ENCODE measurements around the gene NUP153.
"Not testable (repeated sequence)": the region's sequence is repeated elsewhere in the genome, so short reads cannot be mapped to it uniquely, and the experiment has no call there.

Gene NUP153

GRCh38 chr6:17585766-17586490 is 120.8 kb downstream of the NUP153 start:
- Histone ChIP-seq H3K27ac (ENCODE audit: poor library complexity, severe bottlenecking) (no peak overlapping the region), H3K27me3 (ENCODE audit: insufficient read depth, poor library complexity, severe bottlenecking) (no peaks in the 10 kb centered on the region), H3K9me3 (ENCODE audit: severe bottlenecking) (no peaks in the 10 kb centered on the region), H3K4me1 (ENCODE audit: insufficient read depth, poor library complexity, severe bottlenecking) (peaks cover 4% of the 10 kb centered on the region), H3K36me3 (ENCODE audit: low read depth) (no peaks in the 10 kb centered on the region), H3K4me3 (ENCODE audit: severe bottlenecking) (no peak overlapping the region)
- no peak for DNase-seq (ENCODE audit: low spot score)
- peak; percentile 33 for TF ChIP-seq CTCF (IDR thresholded peaks at IDR 0.05; ENCODE audit: poor library complexity, severe bottlenecking)
- ATAC-seq (ENCODE audit: low read depth) = peak; percentile 40; the same call in 2 of the 3 replicates

- Histone ChIP-seq H3K4me3 (ENCODE audit: severe bottlenecking) (no peak overlapping the region), H3K27ac (ENCODE audit: poor library complexity, severe bottlenecking) (no peak overlapping the region), H3K4me1 (ENCODE audit: insufficient read depth, poor library complexity, severe bottlenecking) (peaks cover 2% of the 10 kb centered on the region), H3K36me3 (ENCODE audit: low read depth) (no peaks in the 10 kb centered on the region), H3K9me3 (ENCODE audit: severe bottlenecking) (no peaks in the 10 kb centered on the region), H3K27me3 (ENCODE audit: insufficient read depth, poor library complexity, severe bottlenecking) (no peaks in the 10 kb centered on the region)
- TF ChIP-seq CTCF (IDR thresholded peaks at IDR 0.05; ENCODE audit: poor library complexity, severe bottlenecking) = peak; percentile 97
- ATAC-seq (ENCODE audit: low read depth) (peak; percentile 54), DNase-seq (ENCODE audit: low spot score) (no peak)
These were observed 122.4 kb downstream of the NUP153 start for GRCh38 chr6:17584241-17584803.

- no peaks in the 10 kb centered on the region for H3K36me3 ChIP-seq (ENCODE audit: low read depth)
- no peak for DNase-seq (ENCODE audit: low spot score)
- H3K4me1 ChIP-seq (ENCODE audit: insufficient read depth, poor library complexity, severe bottlenecking) = peaks cover 2% of the 10 kb centered on the region
- no peak overlapping the region for H3K4me3 ChIP-seq (ENCODE audit: severe bottlenecking)
- no peaks in the 10 kb centered on the region for H3K27me3 ChIP-seq (ENCODE audit: insufficient read depth, poor library complexity, severe bottlenecking)
- ATAC-seq (ENCODE audit: low read depth) = no peak
- H3K9me3 ChIP-seq (ENCODE audit: severe bottlenecking) = no peaks in the 10 kb centered on the region
- TF ChIP-seq CTCF (IDR thresholded peaks at IDR 0.05; ENCODE audit: poor library complexity, severe bottlenecking) = no peak
- no peak overlapping the region for H3K27ac ChIP-seq (ENCODE audit: poor library complexity, severe bottlenecking)
These were observed 122.9 kb downstream of the NUP153 start for GRCh38 chr6:17583811-17584210.

- not testable (repeated sequence) for ATAC-seq (ENCODE audit: low read depth); DNase-seq (ENCODE audit: low spot score); H3K27ac ChIP-seq (ENCODE audit: poor library complexity, severe bottlenecking); H3K4me1 ChIP-seq (ENCODE audit: insufficient read depth, poor library complexity, severe bottlenecking); H3K27me3 ChIP-seq (ENCODE audit: insufficient read depth, poor library complexity, severe bottlenecking); H3K36me3 ChIP-seq (ENCODE audit: low read depth); H3K9me3 ChIP-seq (ENCODE audit: severe bottlenecking); H3K4me3 ChIP-seq (ENCODE audit: severe bottlenecking)
These were observed 125.4 kb downstream of the NUP153 start for GRCh38 chr6:17581282-17581681.

- TF ChIP-seq CTCF (IDR thresholded peaks at IDR 0.05; ENCODE audit: poor library complexity, severe bottlenecking) = no peak
- ATAC-seq (ENCODE audit: low read depth) = peak; percentile 83
- H3K36me3 ChIP-seq (ENCODE audit: low read depth) = no peaks in the 10 kb centered on the region
- H3K9me3 ChIP-seq (ENCODE audit: severe bottlenecking) = no peaks in the 10 kb centered on the region
- peak overlapping the region; percentile 57 for H3K4me3 ChIP-seq (ENCODE audit: severe bottlenecking)
- H3K4me1 ChIP-seq (ENCODE audit: insufficient read depth, poor library complexity, severe bottlenecking) = peaks cover 2% of the 10 kb centered on the region
- H3K27ac ChIP-seq (ENCODE audit: poor library complexity, severe bottlenecking) = peak overlapping the region; percentile 50
- no peak for DNase-seq (ENCODE audit: low spot score)
- no peaks in the 10 kb centered on the region for H3K27me3 ChIP-seq (ENCODE audit: insufficient read depth, poor library complexity, severe bottlenecking)
These were observed 126.1 kb downstream of the NUP153 start for GRCh38 chr6:17580518-17581048.

All from RWPE2 (cell line).